Stimulated activated CD8-positive, alpha-beta memory T cell treated with anti-CD3 and anti-CD28 coated beads, Interleukin-7, amount 100 ng/mL, for 1 hour (primary cell): ENCODE results near the gene WDR53.
"Not testable (repeated sequence)": the region's sequence is repeated elsewhere in the genome, so short reads cannot be mapped to it uniquely, and the experiment has no call there.

Source experiments
- DNase-seq, 2 donors: peaks; one replicate each; pipeline ENCODE4 v3.0.0-alpha.2; 2020; ENCODE audit warnings: low read depth in 2 of 2

WDR53 gene

DNA sequence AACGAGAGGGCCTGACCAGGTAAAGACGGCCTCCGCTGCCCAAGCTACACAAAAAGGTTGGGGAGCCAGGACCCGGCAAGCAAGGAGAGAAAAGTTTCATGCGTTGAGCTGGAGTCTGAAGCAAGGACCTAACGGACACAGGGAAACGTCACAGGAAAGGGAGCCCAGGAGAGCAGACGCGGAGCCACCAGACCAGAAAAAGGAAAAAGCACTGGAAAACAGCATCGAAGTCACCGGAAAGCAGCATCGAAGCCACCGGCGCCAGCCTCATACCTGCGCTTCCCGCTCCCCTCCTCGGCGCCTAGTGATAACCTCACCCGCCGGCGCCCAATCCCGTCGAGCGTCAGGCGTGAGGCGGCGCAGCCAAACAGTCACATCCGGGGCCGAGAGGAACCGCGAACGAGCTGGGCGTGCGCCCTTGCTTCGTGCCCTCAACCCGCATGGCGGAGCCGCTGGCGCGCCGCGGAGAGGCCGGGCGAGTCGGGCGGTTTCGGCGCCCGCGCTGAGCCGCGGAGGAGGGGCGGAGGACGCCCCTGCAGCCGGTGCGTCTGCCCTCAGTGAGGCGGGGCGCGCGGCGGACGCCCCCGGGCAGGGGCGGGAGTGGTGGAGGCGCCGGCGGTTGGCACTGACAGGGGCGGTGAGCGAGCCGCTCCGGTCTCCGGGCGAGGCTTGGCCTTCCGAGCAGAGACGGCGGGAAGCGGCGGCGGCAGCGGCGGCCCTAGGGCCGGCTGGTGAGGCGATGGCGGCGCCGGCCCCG is at the start of gene WDR53, which contains the start of gene FBXO45:
TSS of gene WDR53 (minus strand) at position 309 of the 757 bp plus-strand sequence. CDS start 7,079 bp downstream, outside the sequence.
TSS of gene FBXO45 (plus strand) at position 415 of the 757 bp plus-strand sequence. CDS start at position 740, 325 bp downstream.
- peak; percentile 90 to 91 for DNase-seq

DNA sequence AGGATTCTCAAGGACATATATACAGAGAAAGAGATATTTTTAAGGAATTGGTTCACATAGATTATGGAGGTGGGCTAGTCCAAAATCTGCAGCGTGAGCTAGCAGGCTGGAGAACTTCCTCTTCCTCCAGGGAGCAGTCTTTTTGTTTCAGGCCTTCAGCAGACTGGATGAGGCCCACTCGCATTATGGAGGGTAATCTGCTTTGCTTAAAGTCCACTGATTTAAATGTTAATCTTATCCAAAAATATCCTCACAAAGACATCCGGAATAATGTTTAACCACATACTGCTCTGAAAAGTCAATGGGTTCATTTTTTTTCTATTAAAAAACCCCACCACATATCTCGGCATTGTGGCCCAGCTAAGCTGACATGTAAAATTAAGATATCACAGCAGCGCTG is 48.9 kb upstream of the WDR53 start:
- no peak for DNase-seq

DNA sequence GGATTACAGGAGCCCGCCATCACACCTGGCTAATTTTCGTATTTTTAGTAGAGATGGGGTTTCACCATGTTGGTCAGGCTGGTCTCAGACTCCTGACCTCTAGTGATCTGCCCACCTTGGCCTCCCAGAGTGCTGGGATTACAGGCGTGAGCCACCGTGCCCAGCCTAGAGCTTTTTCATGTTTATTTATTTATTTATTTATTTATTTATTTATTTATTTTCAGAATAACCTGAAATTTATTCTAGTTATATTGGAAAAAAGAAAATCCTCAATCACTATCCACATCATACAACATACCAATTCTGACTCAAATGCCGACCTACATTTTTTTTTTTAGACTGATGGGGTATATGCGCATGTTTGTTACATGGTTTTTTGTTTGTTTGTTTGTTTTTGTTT is 46.9 kb upstream of the WDR53 start:
- DNase-seq = not testable (repeated sequence)

DNA sequence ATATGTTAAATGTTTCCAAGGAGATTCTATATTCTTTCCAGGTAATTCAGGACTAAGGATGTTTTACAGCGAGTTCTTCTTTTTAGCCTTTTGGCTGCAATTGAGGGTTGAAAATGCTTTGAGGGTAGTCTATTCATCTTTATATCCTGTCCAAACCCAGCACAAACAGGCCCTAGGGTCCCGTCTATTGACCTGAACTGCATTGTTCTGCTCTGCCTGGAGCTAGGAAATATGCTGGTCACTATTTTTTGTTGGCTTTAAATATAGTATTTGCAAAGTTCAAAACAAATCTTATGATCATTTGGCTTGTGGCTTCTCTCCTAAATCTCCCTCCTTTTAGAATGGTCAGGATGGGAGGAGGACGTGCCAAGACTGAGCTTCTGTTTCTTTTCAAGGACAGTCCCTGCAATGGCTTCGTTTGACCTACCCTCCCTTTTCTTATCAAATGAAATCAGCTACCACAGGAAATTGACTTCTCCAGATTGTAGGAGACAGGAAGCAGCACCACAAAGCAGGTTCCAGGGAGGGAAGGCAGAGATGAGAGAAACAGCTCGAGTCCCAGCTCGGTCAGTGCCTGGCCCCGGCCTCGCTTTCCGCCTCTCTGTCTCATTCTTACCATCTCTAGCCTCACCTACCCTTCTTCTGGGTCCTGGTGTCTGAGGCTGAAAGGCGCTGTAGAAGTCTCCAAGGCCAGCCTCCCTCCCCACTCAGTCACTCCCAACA is 43.6 kb upstream of the WDR53 start:
- DNase-seq = no peak

GRCh38 chr3:196609805-196610515 is 41.6 kb upstream of the WDR53 start:
- DNase-seq = no peak

GRCh38 chr3:196609343-196609775 is 41.0 kb upstream of the WDR53 start:
- DNase-seq = peak; percentile 90 to 97

DNA sequence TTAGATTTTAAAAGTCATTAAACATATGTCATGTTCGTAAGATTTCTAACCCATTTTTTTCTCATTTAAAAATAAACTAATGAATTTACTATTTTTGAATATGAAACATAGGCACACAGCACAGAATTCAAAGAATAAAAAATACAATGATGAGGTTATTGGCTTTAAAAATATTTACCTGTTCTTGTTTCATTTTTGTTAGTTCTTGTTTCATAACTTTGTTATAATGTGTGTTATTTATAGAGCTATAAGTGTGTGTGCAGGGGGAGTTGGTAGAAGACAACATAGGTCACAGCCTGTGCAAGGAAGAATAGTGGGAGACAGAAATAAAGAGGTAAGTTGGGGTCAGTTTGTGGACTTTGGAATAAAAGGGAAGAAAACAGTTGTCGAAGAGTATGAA is 40.3 kb upstream of the WDR53 start:
- DNase-seq = no peak

DNA sequence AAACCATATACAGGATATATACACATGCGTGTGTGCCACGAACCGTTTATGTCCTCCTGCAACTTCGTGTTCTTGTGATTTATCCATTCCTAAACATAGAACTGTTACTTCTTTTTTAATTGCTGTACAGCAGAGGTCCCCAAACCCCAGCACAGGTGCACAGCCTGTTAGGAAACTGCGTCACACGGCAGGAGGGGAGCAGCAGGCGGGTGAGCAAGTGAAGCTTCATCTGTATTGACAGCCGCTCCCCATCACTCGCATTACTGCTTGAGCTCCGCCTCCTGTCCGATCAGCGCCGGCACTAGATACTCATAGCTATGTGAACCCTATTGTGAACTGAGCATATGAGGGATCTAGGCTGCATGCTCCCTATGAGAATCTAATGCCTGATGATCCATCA is 36.2 kb upstream of the WDR53 start:
- peak in 1 of 2 donors; percentile 23 for DNase-seq

- no peak for DNase-seq
These were observed 35.3 kb upstream of the WDR53 start for GRCh38 chr3:196603683-196604082.

DNA sequence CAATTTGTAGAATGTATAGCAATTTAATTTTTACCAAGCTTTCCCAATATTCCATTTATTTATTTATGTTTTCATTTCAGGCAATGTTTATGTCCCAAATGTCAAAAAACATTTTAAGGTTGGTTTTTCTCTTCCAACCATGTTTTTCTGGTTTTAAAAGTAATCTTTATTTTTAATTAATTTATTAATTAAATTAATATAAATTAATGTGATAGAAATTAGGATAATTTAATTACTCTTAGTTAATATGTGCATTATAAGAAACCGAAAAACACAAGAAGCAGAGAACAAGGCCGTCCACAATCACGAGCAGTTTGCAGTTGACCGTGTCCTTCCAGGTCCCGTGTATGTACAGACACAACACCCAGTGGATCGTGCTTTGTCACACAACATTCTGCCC is 34.3 kb upstream of the WDR53 start:
- no peak for DNase-seq

GRCh38 chr3:196600359-196600758 is 32.0 kb upstream of the WDR53 start:
- DNase-seq = no peak

GRCh38 chr3:196599734-196600128 is 31.4 kb upstream of the WDR53 start:
- no peak for DNase-seq

DNA sequence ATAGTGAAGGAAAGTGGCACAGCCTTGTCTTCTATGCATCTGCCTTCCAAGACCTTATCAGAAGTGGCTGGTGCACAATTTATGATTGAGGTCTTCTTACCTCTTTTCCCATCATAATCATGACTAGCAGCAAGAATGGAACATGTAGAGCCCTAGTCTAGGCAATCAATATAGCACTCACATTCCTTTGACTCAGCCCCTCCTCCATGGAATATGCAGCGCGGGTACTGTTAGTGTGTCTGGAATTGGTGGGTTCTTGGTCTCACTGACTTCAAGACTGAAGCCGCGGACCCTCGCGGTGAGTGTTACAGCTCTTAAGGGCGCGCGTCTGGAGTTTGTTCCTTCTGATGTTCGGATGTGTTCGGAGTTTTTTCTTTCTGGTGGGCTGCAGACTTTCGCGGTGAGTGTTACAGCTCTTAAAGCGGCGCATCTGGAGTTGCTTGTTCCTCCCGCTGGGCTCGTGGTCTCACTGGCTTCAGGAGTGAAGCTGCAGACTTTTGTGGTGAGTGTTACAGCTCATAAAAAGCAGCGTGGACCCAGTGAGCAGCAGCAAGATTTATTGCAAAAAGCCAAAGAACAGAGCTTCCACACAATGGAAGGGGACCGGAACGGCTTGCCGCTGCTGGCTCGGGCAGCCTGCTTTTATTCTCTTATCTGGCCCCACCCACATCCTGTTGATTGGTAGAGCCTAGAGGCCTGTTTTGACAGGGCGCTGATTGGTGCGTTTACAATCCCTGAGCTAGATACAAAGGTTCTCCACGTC is 29.8 kb upstream of the WDR53 start:
- not testable (repeated sequence) for DNase-seq

DNA sequence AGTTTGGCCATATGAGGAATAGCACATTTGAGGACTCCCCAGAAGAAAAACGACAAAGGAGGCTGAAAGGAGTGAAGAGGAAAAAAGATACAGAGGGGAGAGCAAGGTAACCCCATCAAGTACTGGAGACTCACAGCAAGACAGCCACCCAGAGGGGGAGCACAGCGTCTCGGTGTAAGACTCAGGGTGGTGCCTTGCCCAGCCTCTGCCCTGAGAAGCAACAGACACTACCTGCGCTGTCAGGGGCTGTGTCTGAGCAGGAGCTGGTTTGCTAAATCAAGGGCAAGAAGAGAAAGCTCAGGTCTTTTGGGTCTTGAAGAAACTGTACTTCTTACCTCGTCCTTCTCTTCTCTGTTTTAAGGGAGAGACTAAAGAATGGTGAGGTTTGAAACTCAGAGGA is 28.0 kb upstream of the WDR53 start:
- no peak for DNase-seq

GRCh38 chr3:196590279-196590678 is 21.9 kb upstream of the WDR53 start:
- DNase-seq = no peak

GRCh38 chr3:196585044-196585757 is 16.8 kb upstream of the WDR53 start:
- DNase-seq = no peak

- no peak for DNase-seq
These were observed 4.0 kb upstream of the WDR53 start for GRCh38 chr3:196572389-196572788.

GRCh38 chr3:196570332-196570731 is 2.0 kb upstream of the WDR53 start:
- DNase-seq = not testable (repeated sequence)

DNA sequence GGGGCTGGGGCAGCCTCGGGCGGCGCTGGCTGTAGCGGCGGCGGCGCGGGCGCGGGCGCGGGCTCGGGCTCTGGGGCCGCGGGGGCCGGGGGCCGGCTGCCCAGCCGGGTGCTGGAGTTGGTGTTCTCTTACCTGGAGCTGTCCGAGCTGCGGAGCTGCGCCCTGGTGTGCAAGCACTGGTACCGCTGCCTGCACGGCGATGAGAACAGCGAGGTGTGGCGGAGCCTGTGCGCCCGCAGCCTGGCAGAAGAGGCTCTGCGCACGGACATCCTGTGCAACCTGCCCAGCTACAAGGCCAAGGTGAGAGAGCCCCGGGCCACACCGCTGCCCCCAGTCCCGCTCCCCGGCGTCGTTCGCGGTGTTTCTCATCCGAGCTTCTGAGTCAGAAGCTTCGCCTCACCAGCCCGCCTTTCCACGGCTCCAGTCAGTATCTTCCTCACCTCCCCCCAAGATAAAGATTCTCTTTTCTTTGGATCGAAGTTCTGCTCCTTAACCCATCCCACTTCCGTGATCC is 706 bp upstream of the WDR53 start:
- DNase-seq = peak; percentile 7 to 8

DNA sequence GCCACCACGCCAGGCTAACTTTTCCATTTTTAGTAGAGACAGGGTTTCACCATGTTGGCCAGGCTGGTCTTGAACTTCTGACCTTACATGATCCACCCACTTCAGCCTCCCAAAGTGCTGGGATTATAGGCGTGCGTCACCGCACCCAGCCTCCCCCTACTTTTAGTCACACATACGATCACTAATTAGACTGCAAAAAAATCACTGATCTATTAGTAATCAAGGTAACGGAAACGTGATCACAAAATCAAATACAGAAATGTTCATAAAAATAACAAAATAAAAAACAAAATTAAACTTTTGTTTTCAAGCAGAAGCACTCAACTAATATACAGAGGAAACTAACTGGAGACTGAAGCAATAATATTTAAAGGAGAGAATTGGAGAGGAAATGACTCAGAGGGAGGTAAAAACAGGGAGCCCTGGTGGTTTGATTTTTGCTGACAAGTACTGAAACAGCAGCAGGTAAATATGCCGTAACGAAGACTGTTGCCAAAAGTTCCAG is 4.6 kb downstream of the WDR53 start:
- DNase-seq = no peak
